Measurements from ENCODE around the gene NPTXR. TPM values are rescaled to one million over a fixed set of nuclear protein-coding genes. Genes with fewer than 3 reads are reported as not detected.
A peak's percentile ranks its signal among the peaks of the same experiment; 100 is the strongest.

NPTXR gene
- total and polyA plus RNA-seq, 2 of the 4 experiments (the other 2 are of a cell fraction), result 0.36 to 2.2 TPM

GRCh38 chr22:38789606-38790005, 54.2 kb downstream of the NPTXR start:
- Histone ChIP-seq H3K14ac (replicated peaks; ENCODE audit: low read depth, low read length) (no peak overlapping the region), H2AFZ (replicated peaks; ENCODE audit: low read length, poor library complexity) (no peak overlapping the region), H2BK120ac (ENCODE audit: low read depth, low read length) (no peak overlapping the region), H4K20me1 (ENCODE audit: insufficient read depth, low read length) (peaks cover 7% of the 10 kb centered on the region; the same call in 1 of the 2 replicates), H2AK9ac (replicated peaks; ENCODE audit: low read depth, low read length, poor library complexity) (peak overlapping the region; percentile 30), H3K9me3 (ENCODE audit: control insufficient read depth, insufficient read depth, low read length) (no peaks in the 10 kb centered on the region), H3K9ac (ENCODE audit: low read depth, low read length) (no peak overlapping the region), H3K4me3 (ENCODE audit: insufficient read depth, low read depth, low read length) (no peak overlapping the region), H3K4ac (ENCODE audit: low read depth, low read length) (no peak overlapping the region), H4K5ac (ENCODE audit: low read depth, low read length) (no peak overlapping the region), H3K18ac (ENCODE audit: low read depth, low read length) (no peak overlapping the region), H4K91ac (ENCODE audit: insufficient read depth, low read depth, low read length) (no peak overlapping the region), H2BK15ac (ENCODE audit: low read depth, low read length) (no peak overlapping the region), H3K4me1 (ENCODE audit: control insufficient read depth, insufficient read depth, low read length) (peaks cover 16% of the 10 kb centered on the region), H3K27ac (ENCODE audit: insufficient read depth, low read length) (no peak overlapping the region), H2BK20ac (ENCODE audit: low read depth, low read length) (no peak overlapping the region), H3K23ac (ENCODE audit: low read depth, low read length) (no peak overlapping the region), H2AK5ac (ENCODE audit: low read depth, low read length) (peak overlapping the region; percentile 5; the same call in 1 of the 2 replicates), H3K36me3 (ENCODE audit: control insufficient read depth, insufficient read depth, low read length) (peaks cover 6% of the 10 kb centered on the region), H3K27me3 (ENCODE audit: control insufficient read depth, insufficient read depth, low read length) (no peaks in the 10 kb centered on the region), H4K8ac (ENCODE audit: low read depth in 2 of 2, low read length in 2 of 2) (no peak overlapping the region), H2BK5ac (ENCODE audit: low read depth, low read length, poor library complexity, severe bottlenecking) (no peak overlapping the region), H3K9me1 (ENCODE audit: insufficient read depth, low read length) (peaks cover 34% of the 10 kb centered on the region), H3K79me1 (ENCODE audit: low read depth in 1 of 2, low read length in 2 of 2) (peaks cover 12 to 55% of the 10 kb centered on the region in 2 experiments), H3K56ac (ENCODE audit: extremely low read depth, insufficient read depth, low read length) (no peak overlapping the region), H3K4me2 (ENCODE audit: low read depth, low read length) (no peak overlapping the region)
- no peak for ATAC-seq (ENCODE audit: low read depth)
- ChIA-PET POLR2A (ENCODE audit: unreplicated experiment) (no interaction called here), CTCF (interaction anchor here (0.6 kb wide), 1 partner anchor 76 kb away, joined by 3 read pairs; no protein-coding TSS in a partner anchor)
- BruUV-seq (replicated peaks), result no TSS peak
- in situ Hi-C loops (cut with MboI; ENCODE audit: low sequenced_read_pairs) (no loop called here), intact Hi-C loops (cut with micrococcal nuclease) (loop anchor here (5.0 kb wide), 1 partner anchor 53 kb away; the partner anchor contains the start of gene NPTXR), dilution Hi-C loops (cut with HindIII; ENCODE audit: low sequenced_read_pairs, unreplicated experiment) (no loop called here)
- no peak for DNase-seq
- 100% methylated on average over 2 of the region's 4 CpGs; no CpG with 5 or more reads in 1 of the 2 experiments for WGBS, 2 experiments (ENCODE audit: extremely low coverage in 2 of 2, insufficient read length in 1 of 2)
- TF ChIP-seq MXI1 (IDR thresholded peaks at IDR 0.05; ENCODE audit: borderline replicate concordance, low read depth, low read length), result no peak
- no peak for TF ChIP-seq SMC3 (IDR thresholded peaks at IDR 0.05; ENCODE audit: low read depth, low read length)
- TF ChIP-seq FOS (IDR thresholded peaks at IDR 0.05; ENCODE audit: low read depth, low read length), result no peak
- TF ChIP-seq MAFK (IDR thresholded peaks at IDR 0.05; ENCODE audit: low read depth, low read length), result no peak
- TF ChIP-seq RFX5 (IDR thresholded peaks at IDR 0.05; ENCODE audit: low read depth, low read length), result no peak
- TF ChIP-seq MAZ (IDR thresholded peaks at IDR 0.05; ENCODE audit: borderline replicate concordance, low read depth, low read length), result no peak
- no peak for TF ChIP-seq CTCF (conservative IDR thresholded peaks at IDR 0.05; ENCODE audit: low read depth, low read length)
- no peak for TF ChIP-seq POLR2A (IDR thresholded peaks at IDR 0.05; ENCODE audit: low read depth, low read length)
- TF ChIP-seq NFE2L2 (IDR thresholded peaks at IDR 0.05; ENCODE audit: low read depth, low read length), result no peak
- no peak for TF ChIP-seq USF2 (IDR thresholded peaks at IDR 0.05; ENCODE audit: low read depth, low read length)
- TF ChIP-seq CEBPB (IDR thresholded peaks at IDR 0.05; ENCODE audit: low read depth, low read length), result no peak
- no peak for TF ChIP-seq RAD21 (IDR thresholded peaks at IDR 0.05; ENCODE audit: low read length)
- no peak for TF ChIP-seq ELK1 (IDR thresholded peaks at IDR 0.05; ENCODE audit: borderline replicate concordance, low read depth, low read length)
- no peak for TF ChIP-seq RCOR1 (IDR thresholded peaks at IDR 0.05; ENCODE audit: insufficient replicate concordance, low read length)
- TF ChIP-seq CHD1 (IDR thresholded peaks at IDR 0.05; ENCODE audit: low read depth, low read length), result no peak
- no peak for TF ChIP-seq BHLHE40 (IDR thresholded peaks at IDR 0.05; ENCODE audit: low read depth, low read length)

All from IMR-90 (cell line).